Neural crest cell (in vitro differentiated cells): ENCODE data around the gene HJURP. TPM values are rescaled to one million over a fixed set of nuclear protein-coding genes. Genes with fewer than 3 reads are reported as not detected.

Experiments
- DNase-seq: peaks from one replicate; pipeline ENCODE4 v3.0.0; 2021; ENCODE audit warnings: low read depth, mixed read lengths, low spot score
- H3K27ac Mint-ChIP-seq: one replicate; pipeline ENCODE4 v1.8.0; 2021; ENCODE audit warnings: mild to moderate bottlenecking, mixed read lengths; ENCODE audit not compliant: unreplicated experiment
- H3K27me3 Mint-ChIP-seq: 2 replicates; pipeline ENCODE4 v1.8.0; 2021; ENCODE audit warnings: low read depth, mild to moderate bottlenecking, mixed read lengths
- H3K36me3 Mint-ChIP-seq: 2 replicates; pipeline ENCODE4 v1.8.0; 2021; ENCODE audit warnings: low read depth, mild to moderate bottlenecking, mixed read lengths
- H3K4me1 Mint-ChIP-seq: 2 replicates; pipeline ENCODE4 v1.8.0; 2021; ENCODE audit warnings: mixed read lengths
- H3K4me3 Mint-ChIP-seq: one replicate; pipeline ENCODE4 v1.8.0; 2021; ENCODE audit warnings: mild to moderate bottlenecking, mixed read lengths
- H3K9me3 Mint-ChIP-seq: 2 replicates; pipeline ENCODE4 v1.8.0; 2021; ENCODE audit warnings: mixed read lengths
- total RNA-seq: library from RNA; stranded (reverse); gene quantifications from 2 replicates; pipeline ENCODE4 v1.2.1, GENCODE V29; 2021
- TF ChIP-seq, protein P1 (sequence below): fragments of 200-600 bp; sonication (generic); conservative IDR thresholded peaks from 2 replicates; pipeline ENCODE4 v1.5.0; 2021; ENCODE audit warnings: antibody characterized with exemption, mild to moderate bottlenecking

Gene HJURP
- total RNA-seq, 1 donor from 2014 or later = 63.6 TPM

DNA sequence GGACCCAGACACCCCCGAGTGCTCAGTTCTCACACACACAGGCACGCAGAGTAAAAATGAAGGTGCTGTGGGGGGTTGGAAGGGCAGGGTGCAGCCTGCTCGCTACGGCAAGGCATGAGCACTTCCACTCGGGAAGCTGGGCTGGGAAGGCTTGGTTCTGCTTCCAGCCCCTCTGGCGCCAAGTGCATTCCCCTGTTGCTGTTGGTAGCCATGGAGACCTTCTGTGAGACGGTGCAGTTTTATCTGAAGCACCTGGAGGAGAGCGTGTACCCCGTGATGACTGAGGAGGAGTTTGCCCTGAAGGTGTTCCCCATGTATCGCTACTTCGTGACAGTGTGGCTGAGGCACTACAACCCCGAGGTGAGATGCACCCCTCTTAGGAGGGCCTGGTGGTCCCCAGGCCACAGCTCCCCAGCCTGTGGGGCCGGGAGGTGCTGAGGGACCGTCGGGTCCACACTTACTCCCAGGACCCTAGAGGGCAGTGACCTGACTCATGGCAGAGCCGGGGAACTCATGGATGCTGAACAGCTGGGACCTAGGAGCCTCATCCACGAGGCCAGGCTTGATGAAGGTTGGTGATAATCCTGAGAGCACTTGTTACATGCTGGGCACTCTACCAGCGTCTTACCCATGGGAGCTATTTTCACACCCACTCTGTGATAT lies 60.7 kb downstream of the HJURP start:
- H3K9me3 Mint-ChIP-seq = no peaks in the 10 kb centered on the region
- no peak overlapping the region for H3K4me3 Mint-ChIP-seq
- H3K27me3 Mint-ChIP-seq = no peaks in the 10 kb centered on the region
- DNase-seq = no peak
- H3K27ac Mint-ChIP-seq = no peak overlapping the region
- TF ChIP-seq, protein P1, sequence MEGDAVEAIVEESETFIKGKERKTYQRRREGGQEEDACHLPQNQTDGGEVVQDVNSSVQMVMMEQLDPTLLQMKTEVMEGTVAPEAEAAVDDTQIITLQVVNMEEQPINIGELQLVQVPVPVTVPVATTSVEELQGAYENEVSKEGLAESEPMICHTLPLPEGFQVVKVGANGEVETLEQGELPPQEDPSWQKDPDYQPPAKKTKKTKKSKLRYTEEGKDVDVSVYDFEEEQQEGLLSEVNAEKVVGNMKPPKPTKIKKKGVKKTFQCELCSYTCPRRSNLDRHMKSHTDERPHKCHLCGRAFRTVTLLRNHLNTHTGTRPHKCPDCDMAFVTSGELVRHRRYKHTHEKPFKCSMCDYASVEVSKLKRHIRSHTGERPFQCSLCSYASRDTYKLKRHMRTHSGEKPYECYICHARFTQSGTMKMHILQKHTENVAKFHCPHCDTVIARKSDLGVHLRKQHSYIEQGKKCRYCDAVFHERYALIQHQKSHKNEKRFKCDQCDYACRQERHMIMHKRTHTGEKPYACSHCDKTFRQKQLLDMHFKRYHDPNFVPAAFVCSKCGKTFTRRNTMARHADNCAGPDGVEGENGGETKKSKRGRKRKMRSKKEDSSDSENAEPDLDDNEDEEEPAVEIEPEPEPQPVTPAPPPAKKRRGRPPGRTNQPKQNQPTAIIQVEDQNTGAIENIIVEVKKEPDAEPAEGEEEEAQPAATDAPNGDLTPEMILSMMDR = no peak
- no peaks in the 10 kb centered on the region for H3K4me1 Mint-ChIP-seq
- H3K36me3 Mint-ChIP-seq = no peaks in the 10 kb centered on the region

DNA sequence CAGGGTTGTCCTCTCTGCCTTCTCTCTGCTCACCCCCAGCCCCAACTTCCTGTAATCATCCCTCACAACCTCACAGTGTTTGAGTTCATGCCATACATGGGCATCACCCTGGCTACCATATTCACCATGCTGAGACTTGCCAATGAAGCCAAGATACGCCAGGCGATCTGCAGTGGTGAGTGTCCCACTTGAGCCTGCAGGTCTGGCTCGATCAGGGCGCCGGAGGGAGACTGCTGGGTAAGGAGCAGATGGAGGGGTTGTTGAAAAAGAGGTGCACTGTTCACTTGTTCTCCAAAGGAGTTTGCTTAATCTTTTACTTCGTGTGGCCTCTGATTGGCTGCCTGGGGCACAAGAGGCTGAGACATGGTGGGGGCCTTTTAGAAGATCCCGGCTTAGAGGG lies 61.6 kb downstream of the HJURP start:
- Mint-ChIP-seq H3K36me3 (no peaks in the 10 kb centered on the region), H3K4me3 (no peak overlapping the region), H3K27ac (no peak overlapping the region), H3K4me1 (no peaks in the 10 kb centered on the region), H3K27me3 (no peaks in the 10 kb centered on the region), H3K9me3 (no peaks in the 10 kb centered on the region)
- TF ChIP-seq, protein P1 = no peak
- no peak for DNase-seq

DNA sequence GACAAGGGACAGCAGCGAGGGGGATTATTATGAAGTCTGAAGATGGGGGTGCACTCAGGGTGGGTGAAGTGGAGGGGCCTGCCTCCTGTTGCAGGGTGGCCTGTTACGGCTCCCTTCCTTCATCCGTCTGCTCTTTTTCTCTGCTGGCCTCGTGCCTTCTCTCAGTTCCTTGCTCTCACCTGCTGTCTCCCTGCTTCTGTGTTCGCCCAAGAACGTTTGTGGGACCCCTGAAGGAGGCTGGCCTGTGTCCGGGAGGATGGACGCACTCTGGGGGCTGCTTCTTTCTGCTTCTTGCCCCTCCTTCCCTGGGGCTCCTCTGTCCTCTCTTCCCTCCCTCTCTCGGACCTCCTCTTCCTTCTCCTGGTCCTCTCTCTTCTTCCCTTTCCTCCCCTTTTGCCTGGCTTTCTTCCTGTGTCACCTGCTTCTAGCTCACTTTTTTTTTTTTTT lies 62.4 kb downstream of the HJURP start:
- H3K4me3 Mint-ChIP-seq = no peak overlapping the region
- no peaks in the 10 kb centered on the region for H3K27me3 Mint-ChIP-seq
- H3K4me1 Mint-ChIP-seq = no peaks in the 10 kb centered on the region
- H3K9me3 Mint-ChIP-seq = no peaks in the 10 kb centered on the region
- H3K36me3 Mint-ChIP-seq = no peaks in the 10 kb centered on the region
- TF ChIP-seq, protein P1 = no peak
- H3K27ac Mint-ChIP-seq = peak overlapping the region; percentile 50
- no peak for DNase-seq

DNA sequence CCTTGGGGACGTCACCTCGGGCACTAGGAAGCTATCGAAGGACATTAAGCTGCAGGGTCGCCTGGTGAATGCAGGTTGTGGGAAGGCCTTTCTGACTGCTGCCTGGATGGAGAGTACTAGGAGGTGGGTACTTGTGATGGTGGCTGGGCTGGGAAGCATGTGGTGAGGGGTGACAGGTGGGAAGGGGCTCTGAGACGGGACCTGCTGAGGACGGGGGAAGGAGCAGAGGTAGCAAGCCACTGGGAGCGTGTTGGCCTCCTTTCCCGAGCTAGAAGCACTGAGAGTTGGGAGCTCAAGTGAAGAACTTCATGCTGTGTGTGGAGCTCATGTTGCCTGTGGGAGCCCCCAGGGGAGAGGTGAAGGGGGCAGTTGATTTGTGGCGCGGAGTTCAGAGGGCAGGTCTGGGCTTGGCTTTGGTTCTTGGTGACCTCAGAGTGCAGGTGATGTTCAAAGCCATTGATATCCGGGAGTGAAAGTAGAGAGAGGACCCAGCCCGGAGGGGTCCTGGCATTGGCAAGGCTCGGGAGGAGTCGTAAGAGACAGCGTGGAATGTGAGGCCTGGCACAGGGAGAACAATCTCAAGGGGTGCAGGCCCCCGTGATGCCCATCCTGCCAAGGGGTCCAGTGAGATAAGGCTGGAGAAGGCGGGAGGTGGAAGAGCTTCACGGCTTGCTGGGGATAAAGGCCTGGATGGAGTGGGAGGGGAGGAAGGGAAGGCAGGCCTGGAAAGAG lies 63.0 kb downstream of the HJURP start:
- no peaks in the 10 kb centered on the region for H3K9me3 Mint-ChIP-seq
- no peak overlapping the region for H3K4me3 Mint-ChIP-seq
- TF ChIP-seq, protein P1 = no peak
- H3K27ac Mint-ChIP-seq = no peak overlapping the region
- no peak for DNase-seq
- H3K4me1 Mint-ChIP-seq = no peaks in the 10 kb centered on the region
- H3K36me3 Mint-ChIP-seq = no peaks in the 10 kb centered on the region
- H3K27me3 Mint-ChIP-seq = no peaks in the 10 kb centered on the region

DNA sequence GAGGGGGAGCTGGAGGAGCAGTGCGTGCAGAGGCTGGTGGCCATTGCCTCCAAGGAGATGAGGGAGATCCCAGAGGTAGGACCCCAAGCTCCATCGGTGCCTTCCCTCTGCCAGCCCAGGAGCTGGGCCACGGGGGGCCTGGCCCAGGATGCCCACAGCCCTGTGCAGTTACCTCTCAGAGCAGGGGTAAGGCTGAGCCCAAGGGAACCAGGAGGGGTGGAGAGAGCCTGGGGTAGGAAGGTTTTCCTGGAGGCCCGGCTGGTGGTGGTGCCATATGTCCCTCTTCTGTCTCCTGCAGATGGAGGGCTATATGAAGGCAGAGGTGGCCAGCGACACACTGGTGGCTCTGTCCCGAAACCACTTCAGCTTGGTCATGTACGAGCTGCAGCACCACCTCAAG lies 64.8 kb downstream of the HJURP start:
- Mint-ChIP-seq H3K4me3 (no peak overlapping the region), H3K9me3 (no peaks in the 10 kb centered on the region), H3K27ac (no peak overlapping the region), H3K27me3 (no peaks in the 10 kb centered on the region), H3K36me3 (no peaks in the 10 kb centered on the region), H3K4me1 (no peaks in the 10 kb centered on the region)
- DNase-seq = no peak
- TF ChIP-seq, protein P1 = no peak

Other genes with a start within 250 kb of the HJURP start
- gene UGT1A8, start 236.9 kb downstream of the HJURP start, total RNA-seq = not detected in 2 replicates
- gene UGT1A10, start 218.1 kb downstream of the HJURP start, total RNA-seq = not detected in 2 replicates
- not detected in 2 replicates for gene UGT1A9, start 182.6 kb downstream of the HJURP start, total RNA-seq
- not detected in 2 replicates for gene UGT1A7, start 172.6 kb downstream of the HJURP start, total RNA-seq
- gene UGT1A6, start 161.6 kb downstream of the HJURP start, total RNA-seq = not detected in 2 replicates
- not detected in 2 replicates for gene UGT1A5, start 141.6 kb downstream of the HJURP start, total RNA-seq
- not detected in 2 replicates for gene UGT1A4, start 135.8 kb downstream of the HJURP start, total RNA-seq
- not detected in 2 replicates for gene UGT1A3, start 125.5 kb downstream of the HJURP start, total RNA-seq
- not detected in 2 replicates for gene UGT1A1, start 94.3 kb downstream of the HJURP start, total RNA-seq
- gene MROH2A, start 76.2 kb downstream of the HJURP start, total RNA-seq = not detected in 2 replicates
- gene TRPM8, start 62.8 kb upstream of the HJURP start, total RNA-seq = 0.07 TPM in 1 of 2 replicates, not detected in the other
- gene SPP2, start 196.2 kb upstream of the HJURP start, total RNA-seq = not detected in 2 replicates